ENCODE results near the gene BCAS4.
"Not testable (repeated sequence)": the region's sequence is repeated elsewhere in the genome, so short reads cannot be mapped to it uniquely, and the experiment has no call there.

The BCAS4 gene

DNA sequence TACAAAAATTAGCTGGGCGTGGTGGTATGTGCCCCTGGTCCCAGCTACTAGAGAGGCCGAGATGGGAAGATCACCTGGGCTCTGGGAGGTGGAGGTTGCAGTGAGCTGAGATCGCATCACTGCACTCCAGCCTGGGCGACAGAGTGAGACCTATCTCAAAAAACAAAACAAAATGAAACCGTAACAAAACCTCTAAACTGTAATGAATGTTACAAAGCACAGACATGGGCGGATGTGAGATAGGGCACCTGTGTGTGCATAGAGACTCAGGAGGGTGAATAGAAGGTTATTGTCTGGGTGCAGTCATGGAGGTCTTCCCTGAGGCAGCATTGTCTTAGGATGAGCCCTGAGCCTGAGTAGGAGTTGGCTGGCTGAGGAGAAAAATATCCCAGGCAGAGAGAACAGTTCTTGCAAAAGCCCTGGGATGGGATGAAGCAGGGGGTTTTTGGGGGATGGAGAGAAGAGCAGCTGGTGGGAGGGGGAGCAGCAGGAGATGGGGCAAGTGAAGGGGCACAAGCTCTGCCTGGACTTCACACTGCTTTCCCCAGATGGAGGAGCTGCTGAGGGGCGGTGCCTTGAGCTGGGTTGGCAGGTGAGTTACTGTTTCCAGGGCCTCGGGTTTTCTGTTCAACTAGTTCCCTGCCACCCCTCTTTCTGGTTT is 5.2 kb downstream of the BCAS4 start:
- DNase-seq: no peak

DNA sequence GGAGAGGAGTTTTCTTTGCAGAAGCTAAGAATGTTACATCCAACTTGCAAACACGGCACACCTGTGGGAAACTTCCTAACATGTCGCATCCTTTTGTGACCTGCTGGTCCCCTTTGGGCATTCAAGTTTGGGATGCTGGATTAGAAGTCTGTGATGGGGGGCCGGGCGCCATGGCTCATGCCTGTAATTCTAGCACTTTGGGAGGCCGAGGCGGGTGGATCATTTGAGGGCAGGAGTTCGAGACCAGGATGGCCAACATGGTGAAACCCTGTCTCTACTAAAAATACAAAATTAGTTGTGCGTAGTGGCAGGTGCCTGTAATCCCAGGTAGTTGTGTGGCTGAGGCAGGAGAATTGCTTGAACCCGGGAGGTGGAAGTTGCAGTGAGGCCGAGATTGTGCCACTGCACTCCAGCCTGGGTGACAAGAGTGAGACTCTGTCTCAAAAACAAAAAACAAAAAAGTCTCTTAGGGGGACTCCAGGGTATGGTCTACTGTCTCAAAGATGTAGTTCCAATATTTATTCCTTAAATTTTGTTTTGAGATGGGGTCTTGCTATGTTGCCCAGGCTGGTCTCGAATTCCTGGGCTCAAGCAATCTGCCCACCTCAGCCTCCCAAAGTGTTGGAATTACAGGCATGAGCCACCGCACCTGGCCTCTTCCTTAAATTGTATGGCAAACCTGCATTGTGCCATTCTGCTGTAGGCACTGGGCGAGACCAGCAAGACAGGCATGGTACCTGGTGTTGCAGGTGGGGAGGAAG is 6.3 kb downstream of the BCAS4 start:
- DNase-seq: not testable (repeated sequence)

DNA sequence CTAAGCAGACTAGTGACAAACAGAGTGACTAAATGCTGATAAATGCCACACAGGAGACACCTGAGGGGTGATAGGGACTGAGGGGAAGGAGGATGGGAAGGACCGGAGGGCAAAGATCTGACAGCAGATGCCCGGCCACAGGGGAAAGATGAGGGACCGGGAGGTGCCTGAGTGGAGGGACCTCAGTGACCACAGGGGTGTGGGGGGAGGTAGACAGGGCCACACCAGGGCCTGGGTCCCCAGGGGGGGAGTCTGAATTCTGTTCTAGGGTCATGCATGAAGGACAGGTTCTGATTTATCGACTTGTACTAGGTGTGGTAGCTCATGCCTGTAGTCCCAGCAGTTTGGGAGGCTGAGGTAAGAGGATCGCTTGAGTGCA is 6.9 kb downstream of the BCAS4 start:
- no peak for DNase-seq

DNA sequence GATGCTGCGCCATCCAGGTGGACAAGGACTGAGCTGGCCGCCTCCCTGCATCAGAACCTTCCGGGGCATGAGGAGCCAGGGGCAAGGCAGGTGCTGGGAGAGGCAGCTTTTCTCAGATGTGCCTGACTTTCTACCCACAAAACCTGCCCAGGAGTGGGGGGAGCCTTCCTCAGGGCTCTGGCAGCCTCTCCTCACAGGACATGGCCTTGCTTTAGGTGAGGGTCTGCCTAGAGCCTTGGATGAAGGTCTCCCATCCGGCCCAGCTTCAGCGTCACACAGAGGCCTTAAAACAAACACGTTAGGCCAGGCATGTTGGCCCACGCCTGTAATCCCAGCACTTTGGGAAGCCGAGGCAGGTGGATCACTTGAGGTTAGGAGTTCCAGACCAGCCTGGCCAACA is 7.4 kb downstream of the BCAS4 start:
- no peak for DNase-seq

DNA sequence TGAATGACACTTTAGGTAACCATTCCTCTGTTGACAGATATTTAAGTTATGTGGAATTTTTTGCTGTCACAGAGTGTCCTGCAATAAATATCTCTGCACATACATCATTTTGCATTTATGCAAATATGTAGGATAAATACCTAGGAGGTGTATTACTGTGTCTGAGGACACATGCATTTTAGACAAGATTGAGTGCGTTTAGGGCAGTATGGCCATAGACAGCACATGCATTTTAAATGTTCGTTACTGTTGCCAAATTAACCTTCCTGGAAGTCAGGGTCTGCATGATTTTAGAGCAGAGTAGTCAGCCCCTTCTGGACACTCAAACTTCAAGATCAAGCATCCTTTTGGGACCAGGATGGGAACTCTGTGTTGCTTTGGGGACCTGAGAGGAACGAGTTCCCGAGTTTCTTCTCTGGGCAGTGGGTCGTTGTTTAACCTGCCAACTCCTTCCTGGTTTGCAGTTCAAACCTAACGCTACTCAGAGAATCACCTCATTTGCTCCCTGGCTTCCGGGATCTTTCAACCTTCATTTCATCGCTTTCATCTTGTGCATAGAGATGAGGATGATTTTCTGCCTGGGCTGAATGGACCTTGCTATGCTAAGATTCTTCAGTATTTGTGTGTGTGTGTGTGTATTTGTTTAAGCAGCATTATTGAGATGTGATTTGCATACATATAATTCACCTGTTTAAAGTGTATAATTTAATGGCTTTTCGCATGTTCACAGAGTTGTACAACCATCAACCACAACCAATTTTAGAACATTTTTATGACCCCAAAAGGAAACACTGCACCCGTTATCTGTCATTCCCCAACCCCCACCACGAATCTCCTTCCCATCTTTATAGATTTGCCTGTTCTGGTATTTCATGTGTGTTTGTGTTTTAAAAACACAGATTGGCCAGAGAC is 9.8 kb downstream of the BCAS4 start:
- no peak for DNase-seq

DNA sequence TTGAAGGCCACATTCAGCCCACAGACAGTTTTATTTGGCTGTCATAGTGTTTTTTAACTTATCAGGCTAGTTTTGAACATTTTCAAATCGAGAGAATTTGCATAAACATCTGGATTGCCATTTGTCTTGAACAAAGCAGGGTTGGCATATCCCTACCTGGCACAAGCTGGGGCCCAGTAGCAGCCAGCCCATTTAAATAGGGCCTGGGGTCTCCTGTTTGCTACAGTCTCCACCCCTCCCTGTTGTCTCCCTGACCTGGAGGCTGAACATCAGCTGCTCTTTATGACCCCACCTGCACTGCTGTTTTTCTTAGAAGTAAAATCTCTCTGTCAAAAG is 10.5 kb downstream of the BCAS4 start:
- no peak for DNase-seq

DNA sequence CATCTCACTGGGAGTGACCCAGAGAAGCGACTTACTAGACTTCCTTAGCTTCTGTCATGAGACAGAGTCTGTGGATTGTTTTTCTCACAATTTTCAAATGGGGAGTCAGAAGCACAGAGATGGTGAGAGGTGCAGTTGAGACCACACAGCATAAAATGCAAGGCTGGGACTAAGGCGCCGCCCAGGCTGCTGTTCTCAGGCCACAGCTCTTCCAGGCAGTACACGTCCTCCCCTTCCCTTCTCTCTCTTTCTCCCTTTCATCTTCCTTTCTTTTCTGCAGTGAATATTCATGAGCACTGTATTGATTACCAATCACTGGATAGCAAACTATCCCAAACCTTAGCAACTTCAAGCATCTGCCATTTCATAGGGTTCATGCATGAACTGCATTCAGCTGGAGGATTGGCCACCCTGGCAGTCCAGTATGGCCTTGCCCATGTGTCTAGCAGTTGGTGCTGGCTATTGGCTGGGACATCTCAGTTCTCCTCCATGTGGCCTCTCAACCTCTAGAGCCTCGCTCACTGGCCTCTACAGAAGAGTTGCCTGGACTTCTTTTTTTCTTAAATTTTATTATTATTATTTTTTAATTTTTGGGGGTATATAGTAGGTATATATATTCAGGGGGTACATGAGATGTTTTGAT is 11.4 kb downstream of the BCAS4 start:
- no peak for DNase-seq

DNA sequence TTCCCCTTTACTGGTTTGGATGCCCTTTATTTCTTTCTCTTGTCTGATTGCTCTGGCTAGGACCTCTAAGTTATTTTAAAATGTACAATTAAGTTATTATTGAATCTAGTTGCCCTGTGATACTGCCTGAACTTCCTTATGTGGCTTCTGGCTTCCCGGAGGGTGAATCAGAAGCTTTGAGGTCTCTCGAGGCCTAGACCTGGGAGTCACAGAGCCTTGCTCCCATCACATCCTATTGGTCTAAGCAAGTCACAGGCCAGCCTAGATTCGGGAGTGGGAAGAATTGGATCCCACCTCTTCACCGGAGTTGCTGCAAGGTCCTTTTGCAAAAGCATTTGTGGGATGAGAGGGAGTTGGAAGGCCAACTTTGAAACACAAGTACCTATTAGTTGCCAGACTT is 15.2 kb downstream of the BCAS4 start:
- DNase-seq: no peak

DNA sequence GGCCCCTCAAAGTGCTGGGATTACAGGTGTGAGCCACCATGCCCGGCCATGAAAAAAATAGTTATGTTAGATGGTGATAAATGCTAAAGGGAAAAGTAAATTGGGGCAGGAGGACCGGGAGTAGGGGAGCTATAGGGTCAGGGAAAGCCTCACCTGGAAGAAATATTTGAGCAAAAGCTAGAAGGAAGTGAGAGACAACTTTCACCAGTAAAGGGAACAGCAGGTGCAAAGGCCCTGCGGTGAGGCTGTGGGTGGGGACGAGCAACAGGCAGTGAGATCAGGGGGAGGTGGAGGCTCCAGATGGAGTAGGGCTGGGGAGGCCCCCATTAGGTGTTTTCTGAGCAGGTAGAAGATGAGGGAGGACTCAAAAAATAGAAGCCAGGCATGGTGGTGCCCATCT is 16.0 kb downstream of the BCAS4 start:
- DNase-seq: no peak

DNA sequence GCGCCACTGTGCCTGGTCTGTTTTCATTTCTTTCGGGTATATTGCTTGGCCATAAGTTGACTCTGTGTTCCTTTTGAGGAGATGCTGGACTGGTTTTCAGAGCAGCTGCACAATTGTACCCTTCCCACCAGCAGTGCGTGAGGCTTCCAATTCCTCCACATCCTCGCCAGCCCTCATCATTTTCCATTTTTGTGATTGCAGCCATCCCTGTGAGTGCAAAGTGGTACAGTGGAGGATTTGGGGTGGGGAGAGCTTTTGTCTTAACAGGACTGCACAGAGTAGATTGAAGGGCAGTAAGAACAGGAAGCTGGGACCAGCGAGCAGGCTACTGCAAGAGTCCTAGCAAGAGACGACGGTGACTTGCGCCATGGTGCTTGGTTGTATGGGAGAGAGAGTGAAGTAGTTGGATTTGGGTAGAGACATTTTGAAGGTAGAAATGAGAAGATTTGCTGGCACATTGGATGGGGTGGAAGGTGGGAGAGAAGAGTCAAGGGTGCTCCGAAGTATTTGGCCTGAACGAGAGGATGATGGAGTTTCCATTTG is 18.3 kb downstream of the BCAS4 start:
- no peak for DNase-seq

DNA sequence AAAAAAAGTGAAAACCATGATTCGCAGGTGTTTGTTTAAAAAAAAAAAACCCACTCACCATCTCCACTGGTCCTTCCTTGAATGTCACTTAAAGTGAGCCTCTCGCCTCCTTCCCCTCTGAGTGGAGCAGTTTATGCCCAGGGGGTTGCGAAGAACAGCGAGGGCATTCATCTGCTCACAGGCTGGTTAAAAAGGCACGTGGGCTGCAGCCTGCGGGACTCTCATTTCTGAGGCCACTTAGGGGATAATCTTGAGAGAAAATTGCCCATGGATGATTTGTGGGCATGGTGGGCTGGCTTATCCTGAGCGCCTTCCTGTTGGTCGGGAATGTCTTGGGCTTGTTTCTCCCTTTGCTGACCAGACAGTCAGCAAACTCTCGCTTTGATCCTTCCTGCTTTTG is 18.9 kb downstream of the BCAS4 start:
- no peak for DNase-seq

DNA sequence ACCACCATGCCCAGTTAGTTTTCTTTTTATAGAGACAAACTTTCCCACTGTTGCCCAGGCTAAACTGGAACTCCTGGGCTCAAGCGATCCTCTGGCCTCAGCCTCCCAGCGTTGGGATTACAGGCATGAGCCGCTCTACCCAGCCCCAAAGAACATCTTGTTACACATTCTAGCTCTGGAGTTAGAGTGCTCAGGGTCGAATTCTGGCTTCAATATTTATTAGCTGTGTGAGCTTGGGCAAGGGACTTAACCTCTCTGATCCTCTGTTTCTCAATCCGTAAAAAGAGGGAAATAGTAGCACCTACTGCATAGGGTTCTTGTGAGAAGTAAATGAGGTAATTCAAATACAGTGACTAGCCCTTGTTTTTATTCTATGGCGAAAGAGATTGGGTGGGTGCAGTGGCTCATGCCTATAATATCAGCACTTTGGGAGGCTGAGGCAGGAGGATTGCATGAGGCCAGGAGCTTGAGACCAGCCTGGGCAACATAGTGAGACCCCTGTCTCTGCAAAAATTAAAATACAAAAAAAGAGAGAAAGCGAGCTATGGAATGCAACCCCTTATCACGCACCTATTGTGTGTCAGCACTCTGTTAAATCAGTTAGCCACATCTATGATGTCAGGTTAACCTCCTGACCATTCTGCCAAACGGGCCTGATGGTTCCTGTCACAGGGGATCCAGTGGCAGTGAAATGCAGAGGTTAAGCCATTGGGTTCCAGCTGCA is 19.7 kb downstream of the BCAS4 start:
- DNase-seq: no peak

DNA sequence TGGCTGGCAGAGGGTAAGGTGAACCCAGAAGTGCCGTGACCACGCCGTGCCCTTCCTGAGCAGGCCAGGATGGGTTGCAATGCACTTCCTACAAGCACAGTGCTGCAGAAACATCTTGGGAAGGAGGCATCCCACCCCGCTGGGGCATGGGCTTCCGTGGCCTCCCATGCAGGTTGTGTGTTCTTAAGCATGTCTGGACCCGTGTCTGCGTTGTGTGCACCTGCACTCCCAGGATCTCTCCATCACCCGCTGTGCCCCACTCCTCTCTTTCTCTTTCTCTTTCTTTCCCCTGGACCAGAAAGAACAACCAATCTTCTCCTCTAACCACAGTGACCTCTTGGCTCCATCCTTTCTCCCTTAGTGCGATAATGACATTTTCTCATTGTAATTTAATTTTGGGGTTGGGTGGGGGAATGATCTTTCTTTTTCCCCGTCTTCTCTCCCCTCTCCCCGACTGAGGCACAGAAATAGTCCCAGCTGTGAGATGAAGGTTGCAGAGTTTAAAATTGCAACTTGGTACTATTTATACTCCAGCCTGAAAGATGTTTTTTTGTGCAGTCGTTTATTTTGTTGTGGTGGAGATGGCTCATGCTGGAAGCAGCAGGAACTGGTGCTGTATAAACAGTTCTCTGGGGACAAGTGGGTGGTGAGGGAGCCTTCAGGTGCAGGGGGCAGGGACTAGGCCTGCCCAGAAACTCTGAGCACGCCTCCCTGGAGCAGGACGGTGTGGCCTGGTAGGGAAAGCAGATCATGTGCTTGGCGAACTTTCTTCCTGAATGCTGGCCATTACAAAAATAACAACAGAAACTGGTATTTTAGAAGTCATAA is 20.5 kb downstream of the BCAS4 start:
- peak; percentile 21 for DNase-seq

DNA sequence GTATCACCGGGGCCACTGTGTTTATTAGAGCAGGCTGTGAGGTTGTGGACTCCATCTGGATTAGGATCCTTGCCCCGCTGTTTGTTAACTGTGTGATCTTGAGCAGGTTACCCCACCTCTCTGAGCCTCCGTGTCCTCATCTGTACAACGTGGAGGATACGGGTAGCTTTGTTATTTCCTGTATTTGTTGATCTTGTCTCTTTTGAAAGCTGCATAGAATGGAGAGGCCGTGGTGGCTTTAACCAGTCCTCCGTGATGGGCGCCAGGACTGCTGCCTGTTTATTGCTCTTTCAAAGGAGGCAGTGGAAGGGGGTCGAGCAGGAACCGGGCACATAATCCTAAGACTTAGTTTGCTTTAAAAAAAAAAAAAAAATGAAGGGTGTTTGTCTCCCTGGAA is 22.9 kb downstream of the BCAS4 start:
- DNase-seq: no peak

DNA sequence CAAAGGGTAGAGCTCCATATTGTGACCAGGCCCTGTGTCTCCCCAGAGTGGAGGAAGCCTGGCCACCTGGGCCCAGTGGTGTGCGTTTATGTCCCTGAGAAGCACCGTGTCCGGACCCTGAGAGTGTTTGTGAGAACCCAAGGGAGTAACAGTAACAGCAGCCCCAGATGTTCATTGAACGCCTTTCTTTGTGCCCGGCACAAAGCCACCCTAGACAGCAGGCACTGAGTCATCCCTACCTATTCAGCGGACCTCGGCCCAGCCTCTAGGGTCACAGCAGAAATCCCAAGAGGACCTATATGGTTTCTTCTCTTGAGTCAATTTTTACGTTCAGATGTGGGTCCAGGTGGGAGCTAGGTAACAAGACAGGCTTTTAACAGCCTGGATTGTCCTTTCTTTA is 24.5 kb downstream of the BCAS4 start:
- DNase-seq: no peak

DNA sequence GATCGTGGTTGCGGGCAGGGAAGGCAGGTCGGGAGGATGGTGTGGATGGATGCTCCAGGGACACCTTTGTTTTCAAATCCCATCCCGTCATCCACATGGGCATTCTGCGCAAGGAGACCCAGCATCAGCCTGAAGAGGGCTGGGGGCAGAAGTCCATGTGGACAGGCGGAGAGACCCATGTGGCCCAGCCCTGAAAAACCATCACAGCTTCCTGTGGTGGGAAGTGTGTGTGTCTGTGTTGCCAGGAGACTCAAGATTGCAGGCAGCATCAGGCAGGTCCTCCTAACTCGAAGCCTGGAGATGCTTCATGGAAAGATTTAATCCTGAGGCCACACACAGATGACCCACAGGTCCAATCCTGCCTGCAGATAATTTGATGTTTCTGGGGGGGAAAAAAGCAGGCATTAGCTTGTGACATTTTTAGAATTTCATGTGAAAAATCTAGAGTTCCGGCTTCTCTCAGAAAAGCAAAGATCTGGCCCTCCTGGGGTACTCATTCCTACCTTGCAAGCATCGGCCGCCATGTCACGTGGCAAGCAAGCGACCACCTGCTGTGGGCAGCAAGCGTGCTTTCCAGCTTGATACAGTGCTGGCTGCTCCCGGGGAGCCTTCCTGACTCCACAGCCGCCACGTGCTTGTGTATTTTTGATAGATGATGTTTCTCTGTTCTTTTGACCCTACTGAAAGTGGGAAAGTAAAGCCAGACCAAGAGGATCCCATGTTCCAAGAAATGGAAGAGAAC is 25.8 kb downstream of the BCAS4 start:
- DNase-seq: no peak

DNA sequence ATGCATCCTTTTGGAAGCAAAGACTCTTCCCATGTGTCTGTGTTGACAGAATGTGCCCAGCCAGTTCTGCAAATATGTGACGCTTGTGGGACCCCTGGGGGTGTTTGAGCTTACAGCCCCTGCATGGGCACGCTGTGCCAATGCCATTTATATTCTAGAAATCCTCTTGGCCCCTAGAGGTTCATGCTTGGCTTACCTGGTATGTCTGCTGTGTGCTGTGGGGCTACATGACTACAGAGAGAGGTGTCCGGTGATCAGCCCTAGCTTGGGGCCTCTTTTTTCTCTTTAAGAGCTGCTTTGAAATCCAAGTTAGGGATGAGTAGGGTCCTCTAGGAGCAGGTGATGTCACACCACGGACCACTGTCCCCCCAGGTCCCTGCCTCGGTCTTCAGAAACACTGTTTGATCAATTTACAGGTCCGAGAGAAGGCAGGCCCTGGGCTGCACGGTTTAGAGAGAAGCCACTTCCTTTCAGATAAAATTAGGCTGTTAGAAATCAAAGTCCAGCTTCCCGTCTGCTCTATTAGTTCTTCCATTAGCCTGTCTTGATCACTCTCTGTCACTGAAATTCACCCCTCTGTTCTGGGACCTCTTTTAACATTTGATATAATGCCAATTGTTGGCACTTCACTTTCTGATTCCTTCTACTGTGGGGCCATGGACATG is 26.5 kb downstream of the BCAS4 start:
- no peak for DNase-seq

DNA sequence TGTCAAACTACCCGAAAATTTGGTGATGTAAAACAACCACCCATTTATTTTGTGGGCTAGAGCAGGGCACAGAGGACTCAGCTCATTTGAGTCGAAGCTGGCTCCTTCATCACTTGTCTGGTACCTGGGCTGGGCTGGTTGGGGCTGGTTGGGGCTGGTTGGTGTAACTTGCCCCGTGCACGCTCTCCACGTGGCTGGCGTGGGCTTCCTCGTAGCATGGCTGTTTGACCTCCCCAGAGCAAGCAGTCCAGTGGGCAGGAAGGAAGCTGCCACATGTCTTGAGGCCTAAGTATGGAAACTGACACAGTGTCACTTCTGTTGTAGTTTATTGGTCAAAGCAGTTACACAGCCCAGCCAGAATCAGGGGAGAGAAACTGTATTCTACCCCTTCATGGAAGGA is 27.1 kb downstream of the BCAS4 start:
- no peak for DNase-seq

DNA sequence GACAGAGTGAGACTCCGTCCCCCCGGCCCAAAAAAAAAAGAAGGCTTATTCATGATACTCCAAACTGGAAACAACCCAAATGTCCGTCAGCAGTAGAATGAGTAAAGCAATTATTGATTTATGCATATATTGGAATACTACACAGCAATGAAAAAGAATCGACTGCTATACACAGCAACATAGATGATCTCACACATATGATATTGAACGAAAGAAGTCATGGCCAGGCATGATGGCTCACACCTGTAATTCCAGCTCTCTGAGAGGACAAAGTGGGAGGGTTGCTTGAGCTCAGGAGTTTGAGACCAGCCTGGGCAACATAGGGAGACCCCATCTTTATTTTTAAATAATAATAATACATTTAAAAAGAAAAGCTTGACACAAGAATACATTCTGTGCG is 28.5 kb downstream of the BCAS4 start:
- DNase-seq: no peak

DNA sequence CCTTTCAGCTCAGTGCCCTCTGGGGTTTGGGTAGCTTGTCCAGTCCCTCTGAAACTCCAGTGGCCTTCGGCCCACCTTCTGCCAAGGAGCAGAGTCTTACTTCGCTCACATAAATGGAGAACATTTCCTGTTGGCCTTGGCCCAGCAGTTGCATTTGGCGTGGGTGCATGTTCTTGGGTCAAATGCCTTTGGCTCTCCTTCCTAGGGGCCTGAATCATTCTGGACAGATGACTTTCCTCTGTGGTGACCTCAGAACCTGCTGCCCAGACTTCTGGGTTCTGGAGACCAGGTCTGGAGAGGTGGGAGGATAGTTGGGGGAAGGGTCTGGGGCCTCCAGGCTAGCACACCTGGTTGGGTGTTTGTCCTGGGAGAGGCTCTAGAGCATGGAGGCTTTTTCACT is 29.3 kb downstream of the BCAS4 start:
- DNase-seq: no peak

Measured in stimulated activated CD4-positive, alpha-beta T cell treated with anti-CD3 and anti-CD28 coated beads, Interleukin-1b, Interleukin-23, amount 100 ng/mL, for 48 hours (primary cell).